ENCODE results near the gene CHGA.

DNA sequence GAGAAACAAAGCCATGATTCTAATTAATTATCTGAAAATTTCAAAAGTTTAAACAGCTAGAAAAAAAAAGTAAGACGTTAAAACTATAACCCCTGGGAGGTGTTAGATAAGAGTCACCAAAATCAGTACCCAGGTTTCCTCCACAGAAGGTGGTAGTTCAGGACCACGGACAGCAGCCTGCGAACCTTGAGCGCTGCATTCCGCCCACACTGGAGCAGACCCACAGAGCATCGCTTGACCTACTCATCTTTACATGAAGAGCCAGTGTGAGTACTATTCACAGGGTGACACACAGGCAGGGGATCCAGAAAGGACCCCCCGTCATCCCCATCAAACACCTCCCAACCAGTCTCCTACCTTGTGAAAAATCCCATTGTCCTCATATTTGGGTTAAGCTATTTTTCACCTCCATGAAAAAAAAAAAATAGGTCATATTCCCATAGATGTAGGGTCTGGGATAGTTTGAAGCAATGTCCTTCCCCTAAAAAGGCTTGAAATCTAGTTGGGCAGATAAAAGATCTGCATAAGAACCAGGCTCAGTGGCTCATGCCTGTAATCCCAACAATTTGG is 8.8 kb upstream of the CHGA start:
- TF ChIP-seq, protein P1, sequence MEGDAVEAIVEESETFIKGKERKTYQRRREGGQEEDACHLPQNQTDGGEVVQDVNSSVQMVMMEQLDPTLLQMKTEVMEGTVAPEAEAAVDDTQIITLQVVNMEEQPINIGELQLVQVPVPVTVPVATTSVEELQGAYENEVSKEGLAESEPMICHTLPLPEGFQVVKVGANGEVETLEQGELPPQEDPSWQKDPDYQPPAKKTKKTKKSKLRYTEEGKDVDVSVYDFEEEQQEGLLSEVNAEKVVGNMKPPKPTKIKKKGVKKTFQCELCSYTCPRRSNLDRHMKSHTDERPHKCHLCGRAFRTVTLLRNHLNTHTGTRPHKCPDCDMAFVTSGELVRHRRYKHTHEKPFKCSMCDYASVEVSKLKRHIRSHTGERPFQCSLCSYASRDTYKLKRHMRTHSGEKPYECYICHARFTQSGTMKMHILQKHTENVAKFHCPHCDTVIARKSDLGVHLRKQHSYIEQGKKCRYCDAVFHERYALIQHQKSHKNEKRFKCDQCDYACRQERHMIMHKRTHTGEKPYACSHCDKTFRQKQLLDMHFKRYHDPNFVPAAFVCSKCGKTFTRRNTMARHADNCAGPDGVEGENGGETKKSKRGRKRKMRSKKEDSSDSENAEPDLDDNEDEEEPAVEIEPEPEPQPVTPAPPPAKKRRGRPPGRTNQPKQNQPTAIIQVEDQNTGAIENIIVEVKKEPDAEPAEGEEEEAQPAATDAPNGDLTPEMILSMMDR (conservative IDR thresholded peaks at IDR 0.05), result no peak
- TF ChIP-seq EZH2 (IDR thresholded peaks at IDR 0.05; ENCODE audit: low read depth), result no peak

Data from PC-9 (cell line).